Keratinocyte (primary cell): ENCODE results near the gene CSMD2. TPM values are rescaled to one million over a fixed set of nuclear protein-coding genes. Genes with fewer than 3 reads are reported as not detected.

Source experiments
- DNase-seq: peaks from one replicate; pipeline ENCODE4 v3.0.0-alpha.2; 2011; ENCODE audit warnings: low read depth, missing footprints, low spot score
- FAIRE-seq: peaks from 2 replicates; lab custom pipeline; 2011; peaks lifted over from hg19 to GRCh38; lab: Jason Lieb, UNC
- H2AFZ ChIP-seq: 2 replicates; pipeline ENCODE4 v1.6.0; 2012; ENCODE audit warnings: low read length, control low read depth, inconsistent platforms; ENCODE audit not compliant: control insufficient read depth
- H3K27ac ChIP-seq: 2 replicates; pipeline ENCODE4 v1.5.1; 2011; ENCODE audit warnings: low read length; ENCODE audit not compliant: control insufficient read depth, insufficient read depth
- H3K27me3 ChIP-seq: 3 replicates; pipeline ENCODE4 v1.6.0; 2011; ENCODE audit warnings: low read length; ENCODE audit not compliant: control insufficient read depth, insufficient read depth; ENCODE audit errors: extremely low read depth
- H3K36me3 ChIP-seq, 2 experiments: 2 replicates in 1 of 2; 3 replicates in 1 of 2; pipeline ENCODE4 v1.5.1; 2011; ENCODE audit warnings: low read length in 2 of 2, mild to moderate bottlenecking in 1 of 2; ENCODE audit not compliant: control insufficient read depth in 2 of 2, insufficient read depth in 2 of 2; ENCODE audit errors: extremely low read depth in 1 of 2
- H3K4me1 ChIP-seq: 3 replicates; pipeline ENCODE4 v1.5.1; 2011; ENCODE audit warnings: low read length; ENCODE audit not compliant: control insufficient read depth, insufficient read depth; ENCODE audit errors: extremely low read depth
- H3K4me2 ChIP-seq: 3 replicates; pipeline ENCODE4 v1.6.0; 2011; ENCODE audit warnings: low read depth, low read length; ENCODE audit not compliant: control insufficient read depth, insufficient read depth; ENCODE audit errors: extremely low read depth
- H3K4me3 ChIP-seq, 3 experiments: fragments of 200-600 bp in 1 of 3; sonication (generic) in 1 of 3; 2 replicates in 2 of 3; 3 replicates in 1 of 3; pipeline ENCODE4 v1.5.1; 2011 to 2016; ENCODE audit warnings: low read length in 3 of 3, mild to moderate bottlenecking in 3 of 3, control low read depth in 2 of 3, inconsistent platforms in 1 of 3, low read depth in 1 of 3, mixed read lengths in 1 of 3, mixed run types in 1 of 3, moderate library complexity in 1 of 3; ENCODE audit not compliant: control insufficient read depth in 2 of 3, insufficient read depth in 2 of 3; ENCODE audit errors: extremely low read depth in 1 of 3
- H3K79me2 ChIP-seq: 2 replicates; pipeline ENCODE4 v1.6.0; 2012; ENCODE audit warnings: low read length; ENCODE audit not compliant: control insufficient read depth, insufficient read depth
- H3K9ac ChIP-seq: 3 replicates; pipeline ENCODE4 v1.6.0; 2011; ENCODE audit warnings: low read length; ENCODE audit not compliant: control insufficient read depth, insufficient read depth; ENCODE audit errors: extremely low read depth
- H3K9me1 ChIP-seq: 3 replicates; pipeline ENCODE4 v1.6.0; 2011; ENCODE audit warnings: low read length; ENCODE audit not compliant: control insufficient read depth, insufficient read depth; ENCODE audit errors: extremely low read depth
- H3K9me3 ChIP-seq: 2 replicates; pipeline ENCODE4 v1.5.1; 2012; ENCODE audit warnings: low read depth, low read length; ENCODE audit not compliant: control insufficient read depth
- H4K20me1 ChIP-seq: 3 replicates; pipeline ENCODE4 v1.6.0; 2011; ENCODE audit warnings: low read length; ENCODE audit not compliant: control insufficient read depth, insufficient read depth; ENCODE audit errors: extremely low read depth
- EZH2 ChIP-seq: IDR thresholded peaks from one replicate; pipeline ENCODE4 v1.6.1; 2012; ENCODE audit warnings: inconsistent platforms, mild to moderate bottlenecking, low read length, moderate library complexity
- dilution Hi-C: fragments of 300-500 bp; cut with MboI; formaldehyde crosslinking; loops from one replicate; pipeline ENCODE4 v1.7.0; 2020; ENCODE audit warnings: low sequenced_read_pairs; ENCODE audit not compliant: extremely low pct_ligation_motif_present
- polyA plus RNA-seq, 5 experiments: library from polyadenylated mRNA; depleted of rRNA in 3 of 5; stranded (reverse) in 3 of 5; stranded (forward) in 1 of 5; unstranded in 1 of 5; fragments of >200 nt; gene quantifications; 1 replicate in 1 of 5; 2 replicates in 3 of 5; 3 replicates in 1 of 5; pipeline versions ENCODE4 v1.2.1 to v1.2.3, GENCODE V29; 2011 to 2012; ENCODE audit warnings: missing spikeins in 2 of 5, low read depth in 1 of 5, low replicate concordance in 1 of 5
- TF ChIP-seq, protein P1 (sequence below), 3 experiments: IDR thresholded peaks in 1 of 3; conservative IDR thresholded peaks in 1 of 3; optimal IDR thresholded peaks in 1 of 3; 2 replicates in 2 of 3; 3 replicates in 1 of 3; pipeline versions ENCODE3 to v1.5.1; 2011; ENCODE audit warnings: low read length in 3 of 3, mild to moderate bottlenecking in 3 of 3, moderate library complexity in 2 of 3, control low read depth in 1 of 3, inconsistent platforms in 1 of 3; ENCODE audit not compliant: insufficient read depth in 2 of 3; ENCODE audit errors: extremely low read depth in 1 of 3

Gene CSMD2
- polyA plus RNA-seq, 1 donor (not counting 4 experiments of a cell fraction or from before 2014, with no cell fraction given): 2.0 TPM

DNA sequence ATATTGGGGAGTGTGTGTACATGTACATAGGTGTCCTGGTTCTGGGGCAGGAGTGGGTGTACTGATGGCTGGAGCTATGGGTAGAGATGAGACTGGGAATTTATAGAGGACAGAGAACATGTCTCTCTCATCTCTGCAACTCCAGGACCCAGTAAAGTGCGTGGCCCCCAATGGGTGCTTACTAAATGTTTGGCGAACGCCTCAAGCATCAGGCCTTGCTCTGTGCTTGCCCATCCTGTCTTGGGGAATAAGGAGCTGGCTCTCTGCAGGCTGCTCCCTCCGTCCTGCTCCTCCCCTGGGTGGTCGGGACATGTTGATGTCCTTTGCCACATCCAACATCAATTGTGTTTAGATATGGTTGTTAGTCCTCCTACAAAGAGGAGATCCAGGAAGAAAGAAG, 530.9 kb downstream of the CSMD2 start:
- Histone ChIP-seq H3K9me3 (no peaks in the 10 kb centered on the region), H3K4me1 (no peaks in the 10 kb centered on the region), H4K20me1 (peaks cover 2% of the 10 kb centered on the region), H3K9ac (no peak overlapping the region), H3K4me2 (no peak overlapping the region), H3K27me3 (no peaks in the 10 kb centered on the region), H3K4me3 (no peak overlapping the region), H3K79me2 (no peaks in the 10 kb centered on the region), H3K36me3 (no peaks in the 10 kb centered on the region), H3K9me1 (no peaks in the 10 kb centered on the region), H2AFZ (no peak overlapping the region), H3K27ac (no peak overlapping the region)
- TF ChIP-seq EZH2: no peak
- TF ChIP-seq, protein P1, sequence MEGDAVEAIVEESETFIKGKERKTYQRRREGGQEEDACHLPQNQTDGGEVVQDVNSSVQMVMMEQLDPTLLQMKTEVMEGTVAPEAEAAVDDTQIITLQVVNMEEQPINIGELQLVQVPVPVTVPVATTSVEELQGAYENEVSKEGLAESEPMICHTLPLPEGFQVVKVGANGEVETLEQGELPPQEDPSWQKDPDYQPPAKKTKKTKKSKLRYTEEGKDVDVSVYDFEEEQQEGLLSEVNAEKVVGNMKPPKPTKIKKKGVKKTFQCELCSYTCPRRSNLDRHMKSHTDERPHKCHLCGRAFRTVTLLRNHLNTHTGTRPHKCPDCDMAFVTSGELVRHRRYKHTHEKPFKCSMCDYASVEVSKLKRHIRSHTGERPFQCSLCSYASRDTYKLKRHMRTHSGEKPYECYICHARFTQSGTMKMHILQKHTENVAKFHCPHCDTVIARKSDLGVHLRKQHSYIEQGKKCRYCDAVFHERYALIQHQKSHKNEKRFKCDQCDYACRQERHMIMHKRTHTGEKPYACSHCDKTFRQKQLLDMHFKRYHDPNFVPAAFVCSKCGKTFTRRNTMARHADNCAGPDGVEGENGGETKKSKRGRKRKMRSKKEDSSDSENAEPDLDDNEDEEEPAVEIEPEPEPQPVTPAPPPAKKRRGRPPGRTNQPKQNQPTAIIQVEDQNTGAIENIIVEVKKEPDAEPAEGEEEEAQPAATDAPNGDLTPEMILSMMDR (optimal IDR thresholded peaks at IDR 0.05 in 1 of 3, IDR thresholded peaks at IDR 0.05 in 1 of 3, conservative IDR thresholded peaks at IDR 0.05 in 1 of 3; ENCODE audit: extremely low read depth in 1 of 3, insufficient read depth in 2 of 3, low read length in 3 of 3): no peak
- dilution Hi-C loops: no loop called here
- DNase-seq (no peak), FAIRE-seq (no peak)

DNA sequence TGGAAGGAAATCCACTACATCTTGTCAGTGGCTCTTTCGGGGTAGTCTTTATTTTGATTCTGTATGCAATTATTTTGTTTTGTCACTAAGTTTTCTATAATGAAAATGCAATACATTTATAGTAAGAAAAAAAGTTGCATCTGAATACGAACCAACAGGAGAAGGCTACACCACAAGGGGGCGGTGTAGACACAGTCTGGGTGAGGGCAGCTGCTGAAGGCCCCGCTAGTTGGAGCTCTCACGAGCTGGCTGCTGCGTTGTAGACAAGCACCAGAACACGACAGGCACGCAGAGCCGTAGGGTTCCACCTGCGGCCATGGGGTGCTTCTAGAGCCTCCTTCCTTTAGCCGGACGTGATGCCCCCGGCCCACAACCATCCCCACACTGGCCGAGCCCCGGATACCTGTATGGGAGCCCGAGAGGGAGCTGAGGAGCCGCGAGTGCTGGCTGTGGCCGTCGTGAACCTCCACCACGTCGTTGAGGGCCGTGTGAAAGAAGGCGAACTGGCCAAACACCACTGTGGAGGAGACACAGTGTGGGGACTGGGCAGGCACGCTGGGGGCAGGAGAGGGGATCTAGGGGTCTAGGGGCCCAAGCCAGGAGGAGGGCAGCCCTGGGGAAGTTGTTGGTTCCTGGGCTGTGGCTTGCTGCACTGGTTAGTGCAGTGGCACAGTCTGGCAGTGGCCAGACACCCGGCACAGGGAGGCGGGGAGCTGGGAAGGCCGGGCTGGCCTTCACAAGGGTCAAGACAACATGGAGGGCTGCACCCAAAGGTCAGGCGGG, 531.8 kb downstream of the CSMD2 start:
- no peak overlapping the region for H3K4me3 ChIP-seq
- DNase-seq (peak; percentile 56), FAIRE-seq (peak; percentile 74)
- TF ChIP-seq, protein P1 (optimal IDR thresholded peaks at IDR 0.05 in 1 of 3, IDR thresholded peaks at IDR 0.05 in 1 of 3, conservative IDR thresholded peaks at IDR 0.05 in 1 of 3; ENCODE audit: extremely low read depth in 1 of 3, insufficient read depth in 2 of 3, low read length in 3 of 3): peak; percentile 99 to 100 (median 99)
- TF ChIP-seq EZH2: no peak
- H3K79me2 ChIP-seq: no peaks in the 10 kb centered on the region
- H3K9ac ChIP-seq: no peak overlapping the region
- H3K27me3 ChIP-seq: no peaks in the 10 kb centered on the region
- H3K9me3 ChIP-seq: no peaks in the 10 kb centered on the region
- peaks cover 2% of the 10 kb centered on the region for H4K20me1 ChIP-seq
- no peak overlapping the region for H2AFZ ChIP-seq
- H3K4me1 ChIP-seq: no peaks in the 10 kb centered on the region
- dilution Hi-C loops: no loop called here
- no peak overlapping the region for H3K27ac ChIP-seq
- H3K36me3 ChIP-seq: no peaks in the 10 kb centered on the region
- no peak overlapping the region for H3K4me2 ChIP-seq
- H3K9me1 ChIP-seq: no peaks in the 10 kb centered on the region
